Activated CD4-positive, CD25-positive, alpha-beta regulatory T cell (primary cell): ENCODE data around the gene REEP3.

Experiments
- DNase-seq, 4 experiments: peaks; one replicate each; lab custom pipeline; 2025; lab: John Stamatoyannopoulos, UW

REEP3 gene

DNA sequence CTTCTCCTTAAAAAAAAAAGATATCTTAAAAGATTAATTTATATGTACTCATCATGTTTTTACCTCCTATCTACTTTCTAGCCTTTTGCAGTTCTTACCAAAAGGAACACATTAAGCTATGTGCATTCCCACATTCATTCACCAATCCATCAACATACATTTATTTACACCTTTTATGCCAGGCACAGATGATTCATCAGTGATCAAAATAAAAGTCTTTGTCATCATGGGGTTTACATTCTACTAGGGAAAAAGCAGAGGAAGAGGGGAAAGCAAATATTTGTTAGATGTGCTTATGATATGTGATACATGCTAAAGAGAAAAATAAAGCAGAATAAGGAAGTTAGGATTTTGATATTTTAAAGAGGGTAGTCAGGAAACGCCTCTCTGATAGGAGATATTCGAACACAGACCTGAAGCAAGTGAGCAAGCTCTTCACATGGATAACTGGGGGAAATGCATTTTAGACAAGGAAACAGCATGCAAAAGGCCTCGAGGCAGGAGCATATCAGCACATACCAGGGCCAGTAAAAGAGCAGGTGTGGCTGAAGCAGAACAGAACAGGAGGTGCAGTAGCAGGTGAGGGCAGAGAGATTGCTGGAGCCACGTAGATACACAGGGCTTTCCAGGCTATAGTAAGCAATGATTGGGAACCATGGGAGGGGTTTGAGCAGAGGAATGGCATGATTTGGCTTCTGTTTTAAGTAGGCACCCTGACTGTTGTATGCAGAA lies 67.4 kb downstream of the REEP3 start:
- DNase-seq, result no peak

DNA sequence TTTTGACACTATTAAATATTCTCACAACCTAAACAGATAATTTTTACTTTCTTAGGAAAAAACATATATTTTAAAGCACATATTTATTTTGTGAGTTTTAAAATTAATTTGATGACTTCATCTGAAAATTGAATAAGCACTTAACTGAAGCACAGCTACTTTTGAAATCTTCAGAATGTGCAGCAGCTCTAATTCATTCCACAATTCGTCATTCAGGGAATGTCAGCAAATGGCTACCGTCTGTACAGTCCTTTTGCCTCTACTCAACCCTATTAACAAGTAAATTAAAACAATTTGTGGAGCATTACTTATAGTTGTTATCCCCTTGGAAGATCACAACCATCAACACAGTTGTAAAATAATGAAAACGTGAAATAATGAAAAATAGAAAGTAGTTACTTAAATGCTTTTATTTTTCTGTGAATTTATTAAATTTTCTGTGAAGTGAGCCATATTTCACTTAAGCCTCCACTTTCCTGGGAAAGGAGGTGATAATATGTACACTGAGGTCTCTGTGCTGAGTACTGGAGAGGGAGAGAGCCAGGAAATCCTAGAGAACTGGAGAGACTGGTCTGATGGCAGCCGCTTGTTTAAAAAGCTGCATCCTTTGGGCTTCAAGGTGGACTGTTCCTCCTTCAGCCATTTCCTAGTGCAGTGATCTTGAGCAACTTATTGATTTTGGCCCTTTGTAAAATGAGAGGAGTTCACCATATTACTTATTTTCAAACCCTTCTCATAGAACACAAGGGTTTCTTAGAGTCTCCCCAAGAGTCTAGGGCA lies 70.6 kb downstream of the REEP3 start:
- DNase-seq, result no peak

DNA sequence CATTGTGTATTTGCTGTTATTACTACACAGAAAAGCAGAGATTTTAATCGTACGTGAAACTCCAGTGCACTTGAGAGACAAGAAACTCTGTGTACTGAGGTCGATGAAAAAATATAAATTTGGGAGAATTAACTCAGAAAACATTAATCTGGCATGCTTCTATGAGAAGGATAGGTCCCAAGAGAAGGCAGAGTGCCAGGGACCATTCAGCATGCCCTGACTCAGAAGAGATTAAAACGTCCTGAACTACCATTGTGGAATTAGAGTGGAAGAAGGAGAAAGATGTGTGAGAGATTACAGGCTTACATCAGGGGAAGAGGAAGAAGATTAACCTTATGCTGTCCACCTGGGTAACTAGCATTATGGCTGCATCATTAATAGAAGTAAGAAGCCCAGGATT lies 72.4 kb downstream of the REEP3 start:
- no peak for DNase-seq

DNA sequence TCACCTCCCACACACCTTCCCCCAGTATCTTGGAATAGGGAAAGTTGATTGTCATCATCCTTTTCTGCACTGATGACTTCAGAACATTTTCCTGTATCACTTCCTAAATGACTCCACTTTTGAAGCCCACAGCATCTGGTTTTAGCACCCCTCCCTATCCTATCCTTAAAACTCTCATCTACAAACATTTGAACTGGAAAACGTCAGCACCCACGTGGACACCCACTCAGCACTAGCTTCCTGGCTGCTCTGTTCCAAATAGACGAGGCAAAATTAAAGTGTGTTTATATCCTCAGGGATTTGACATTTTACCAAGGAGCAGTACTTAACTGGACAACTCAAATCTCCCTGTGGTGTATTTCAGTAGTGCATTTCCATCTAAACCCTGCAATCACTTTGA lies 73.9 kb downstream of the REEP3 start:
- DNase-seq, result no peak

DNA sequence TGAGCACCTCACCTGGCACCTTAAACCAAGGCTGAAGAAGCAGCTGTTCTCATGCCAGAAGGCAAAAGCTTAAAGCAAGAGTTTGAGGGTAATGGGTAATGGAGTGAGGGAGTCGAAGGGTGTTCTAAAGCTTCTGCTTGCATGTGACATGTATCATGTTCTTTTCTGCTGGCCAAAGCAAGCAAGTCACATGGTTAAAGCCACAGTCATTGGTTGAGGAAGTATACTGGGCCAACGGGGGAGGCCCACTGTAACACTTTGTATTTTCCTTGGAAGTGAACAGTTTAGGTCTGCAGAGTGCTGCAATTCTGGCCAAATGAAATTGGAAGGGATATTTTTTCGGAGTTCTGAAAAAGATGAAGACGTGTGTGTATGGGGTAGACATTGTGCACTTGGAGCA lies 75.7 kb downstream of the REEP3 start:
- no peak for DNase-seq

DNA sequence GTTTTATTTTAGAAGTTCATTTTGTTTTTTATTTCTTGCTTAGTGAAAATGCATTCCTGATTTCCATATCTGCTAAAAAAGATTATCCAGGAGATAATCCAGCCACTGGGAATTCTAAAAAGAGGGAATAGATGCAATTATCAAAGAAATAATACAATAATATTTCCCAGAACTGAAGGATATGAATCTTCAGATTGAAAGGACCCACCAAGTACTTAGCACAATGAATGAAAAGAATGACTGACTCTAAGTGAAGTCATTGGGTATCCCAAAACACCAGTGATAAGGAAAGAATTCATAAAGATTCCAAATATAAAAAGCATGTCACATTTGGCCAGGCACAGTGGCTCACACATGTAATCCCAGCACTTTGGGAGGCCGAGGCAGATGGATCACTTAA lies 79.3 kb downstream of the REEP3 start:
- no peak for DNase-seq

DNA sequence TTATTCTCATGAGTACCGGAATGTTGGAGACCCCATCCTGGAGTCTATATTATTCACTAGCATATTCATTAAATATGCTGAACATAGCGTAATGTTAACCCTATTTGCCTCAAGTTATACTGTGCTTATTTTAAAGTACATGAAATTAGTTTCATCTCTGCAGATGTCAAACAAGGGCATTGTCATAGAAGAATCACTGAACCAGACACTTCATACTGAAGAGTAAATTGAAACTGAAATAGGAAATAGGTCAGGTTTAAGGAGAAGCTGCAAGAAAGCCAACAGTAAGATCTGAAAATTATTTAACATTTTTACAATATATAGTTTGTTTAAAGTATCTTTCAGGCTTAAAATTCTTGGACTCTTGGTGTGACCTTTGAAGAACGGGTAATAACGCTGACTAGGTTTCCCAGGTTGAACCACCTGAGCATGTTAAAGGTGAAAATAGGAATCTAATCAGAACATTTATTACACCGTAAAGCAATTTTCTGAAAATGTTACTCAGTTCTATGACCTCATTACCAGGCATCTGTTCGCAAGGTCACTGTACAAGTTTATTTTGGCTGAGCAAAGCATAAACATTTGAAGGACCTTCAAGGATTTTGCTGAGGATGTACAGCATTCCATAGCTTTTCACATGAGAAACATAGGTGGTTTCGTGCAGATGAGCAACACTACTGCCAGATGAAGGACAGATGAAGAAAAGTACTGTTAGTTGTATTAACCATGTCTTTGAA lies 82.7 kb downstream of the REEP3 start:
- DNase-seq, result no peak

DNA sequence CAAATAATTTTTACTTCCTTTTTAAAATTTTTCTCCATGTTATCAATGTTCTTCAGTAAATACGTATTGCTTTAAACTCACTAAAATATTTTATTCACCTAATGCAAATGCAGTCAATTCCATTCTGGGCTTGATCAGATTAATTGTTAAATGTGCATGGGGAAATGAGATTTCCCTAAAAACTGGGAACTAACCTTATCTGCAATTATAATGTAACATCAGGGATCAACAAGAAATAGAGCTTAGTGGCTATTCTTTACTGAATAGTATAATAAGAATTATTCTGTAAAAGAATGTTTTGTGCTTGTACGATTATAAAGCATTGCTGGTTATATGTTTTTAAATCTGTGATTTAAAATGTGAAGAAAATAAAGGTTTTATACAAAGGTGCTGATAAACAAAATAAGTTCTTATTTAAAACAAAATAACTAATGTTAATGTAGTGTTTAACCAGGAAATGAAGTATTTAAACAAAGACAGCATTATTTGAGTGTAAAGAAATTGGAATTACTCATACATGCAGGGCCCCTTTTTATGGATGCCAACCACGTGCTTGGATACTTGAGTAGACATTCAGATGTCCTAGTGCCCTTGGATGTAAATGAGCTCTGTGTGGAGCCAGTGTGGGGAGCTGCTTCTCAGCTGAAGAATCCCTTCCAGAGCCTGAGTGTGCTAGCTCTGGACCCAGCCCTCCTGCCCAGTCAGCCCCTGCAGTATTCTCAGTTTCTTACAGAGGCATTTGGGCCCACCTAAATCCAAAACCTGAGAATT lies 84.2 kb downstream of the REEP3 start:
- no peak for DNase-seq

DNA sequence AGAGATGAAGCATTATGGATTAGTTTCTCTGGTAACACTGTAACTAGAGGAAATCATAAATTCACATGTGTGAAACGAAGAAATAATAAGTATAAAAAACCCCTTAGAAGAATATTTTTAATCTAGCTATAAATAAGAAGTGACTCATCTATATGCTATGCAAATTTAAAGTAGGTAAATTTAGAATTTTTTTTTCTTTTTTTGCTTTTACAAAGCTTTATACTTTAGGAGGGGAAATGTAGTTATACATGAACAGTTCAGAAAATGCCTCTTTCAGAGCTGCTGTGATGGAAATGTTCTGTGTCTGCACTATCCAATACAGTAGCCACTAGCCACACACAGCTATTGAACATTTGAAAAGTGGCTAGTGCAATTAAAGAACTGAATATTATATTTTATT lies 87.3 kb downstream of the REEP3 start:
- DNase-seq, result no peak

DNA sequence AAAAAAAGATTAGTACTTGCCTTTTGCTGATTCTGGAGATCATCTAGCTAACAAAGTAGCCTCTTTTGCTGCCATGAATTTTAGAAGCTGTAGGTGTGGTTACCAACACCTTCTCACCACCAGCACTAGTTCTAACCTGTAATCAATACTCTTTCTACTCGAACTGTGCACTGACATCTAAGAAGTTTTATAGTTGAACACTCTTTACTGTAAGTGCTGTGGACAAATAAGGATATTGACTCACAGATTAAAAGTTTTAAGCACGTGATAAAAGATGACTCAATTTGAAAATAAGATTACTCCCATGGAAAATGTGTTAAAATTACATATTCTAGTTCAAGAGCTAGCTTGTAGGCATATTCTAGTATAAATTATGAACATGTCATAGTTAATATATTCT lies 89.9 kb downstream of the REEP3 start:
- no peak for DNase-seq

DNA sequence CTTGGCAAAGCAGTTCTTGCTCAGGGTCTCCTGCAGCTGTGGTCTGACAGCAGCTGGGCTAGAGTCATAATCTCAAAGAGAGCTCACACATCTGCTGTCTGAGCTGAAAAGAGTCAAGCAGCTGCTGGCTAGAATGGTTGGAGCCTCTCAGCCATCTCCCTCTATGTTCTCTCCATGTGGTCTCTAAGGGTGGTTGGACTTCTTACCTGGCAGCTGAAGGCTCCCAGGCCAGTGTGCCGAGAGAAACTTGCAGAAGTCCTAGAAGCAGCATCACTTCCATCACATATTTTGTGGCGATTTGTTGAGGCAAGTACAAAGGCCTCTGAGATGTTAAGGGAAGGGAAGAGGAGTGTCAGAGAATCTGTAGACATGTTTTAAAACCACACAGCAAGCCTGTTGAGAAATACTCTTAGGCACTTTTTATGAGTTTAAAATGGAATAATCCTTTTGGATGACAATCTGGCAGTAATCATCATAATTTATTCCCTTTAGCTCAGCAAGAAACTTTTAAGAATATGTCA lies 93.2 kb downstream of the REEP3 start:
- no peak for DNase-seq

DNA sequence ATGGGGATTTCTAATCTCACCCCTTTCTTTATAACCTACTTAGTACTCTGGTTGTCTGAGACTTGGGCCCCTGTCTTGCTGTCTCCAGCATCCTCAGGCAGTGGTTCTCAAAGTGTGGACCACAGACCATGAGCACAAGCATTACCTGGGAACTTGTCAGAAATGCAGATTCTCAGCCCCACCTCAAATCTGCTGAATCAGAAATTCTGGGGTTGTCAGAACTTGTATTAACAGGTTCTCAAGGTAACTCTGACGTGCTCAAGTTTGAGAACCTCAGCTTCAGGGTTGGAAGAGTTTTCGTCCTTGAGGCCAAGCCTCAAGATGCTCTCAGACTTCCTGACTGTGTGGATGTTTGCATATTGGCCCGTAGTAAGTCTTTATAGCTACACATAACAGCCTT lies 97.4 kb downstream of the REEP3 start:
- DNase-seq, result no peak

DNA sequence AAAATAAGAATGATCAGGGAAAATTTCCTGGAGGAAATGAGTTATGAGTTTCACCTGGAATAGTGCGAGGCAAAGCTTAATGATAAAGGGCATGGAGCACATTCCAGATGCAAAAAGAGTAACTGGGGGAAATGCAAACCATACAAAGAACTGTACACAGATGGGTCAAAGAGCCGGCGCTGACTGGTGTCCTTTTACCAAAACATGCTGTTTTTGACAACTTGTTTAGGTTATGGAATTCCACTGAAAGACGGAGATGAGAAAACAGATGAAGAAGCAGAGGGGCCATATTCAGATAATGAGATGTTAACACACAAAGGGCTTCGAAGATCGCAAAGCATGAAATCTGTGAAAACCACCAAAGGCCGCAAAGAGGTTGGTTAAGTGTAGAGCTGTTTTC lies 98.2 kb downstream of the REEP3 start:
- no peak for DNase-seq

DNA sequence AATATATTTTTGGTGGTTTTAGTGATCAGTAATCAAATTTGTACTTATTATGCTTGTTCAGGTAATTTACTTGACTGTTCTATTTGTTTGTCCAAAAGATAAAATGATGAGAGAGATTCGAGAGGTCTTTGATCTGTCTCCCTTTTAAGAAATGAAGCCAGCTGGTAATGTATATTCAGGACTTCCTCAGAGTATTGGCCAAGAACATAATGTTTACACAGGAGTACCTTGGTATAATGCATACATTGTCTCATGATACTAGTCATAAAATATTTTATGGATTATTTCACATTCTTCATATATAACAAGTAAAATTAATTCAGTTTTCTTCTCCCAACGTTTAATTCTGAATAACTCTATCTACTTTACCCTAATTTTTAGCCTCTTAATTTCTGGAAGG lies 100.9 kb downstream of the REEP3 start:
- no peak for DNase-seq

DNA sequence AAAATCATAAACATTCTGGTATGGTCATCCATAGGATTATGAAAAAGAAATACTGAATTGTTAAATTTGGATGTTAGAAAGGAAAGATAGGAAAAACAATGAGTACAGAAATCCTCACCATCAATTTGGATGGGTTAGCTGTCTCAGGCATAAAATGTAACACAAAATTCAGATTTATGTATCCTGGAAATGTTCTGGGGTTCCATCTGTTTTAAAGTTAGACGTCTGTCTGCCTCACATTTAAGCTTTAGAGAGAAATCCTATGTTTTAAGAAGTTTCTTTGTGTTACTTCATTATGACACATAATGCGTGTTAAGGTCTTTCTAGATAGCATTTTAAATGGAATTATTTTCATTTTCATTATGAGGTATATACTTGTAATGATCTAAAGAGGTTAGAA lies 103.5 kb downstream of the REEP3 start:
- DNase-seq, result no peak

DNA sequence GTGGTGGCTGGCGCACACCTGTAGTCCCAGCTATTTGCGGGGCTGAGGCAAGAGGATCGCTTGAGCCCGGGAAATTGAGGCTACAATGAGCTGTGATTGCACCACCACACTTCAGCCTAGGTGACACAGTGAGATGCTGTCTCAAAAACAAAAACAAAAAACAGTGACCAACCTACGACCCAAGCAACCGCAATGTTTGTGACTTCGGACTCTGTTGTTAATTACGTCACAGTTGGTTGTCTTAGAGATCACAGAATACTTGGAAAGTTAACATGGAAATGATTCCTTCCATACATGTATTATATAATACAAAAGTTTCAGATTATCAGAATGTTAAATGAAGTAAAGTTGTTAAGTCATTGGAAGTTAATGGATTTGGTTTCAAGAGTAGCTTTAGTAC lies 106.2 kb downstream of the REEP3 start:
- DNase-seq, result no peak

DNA sequence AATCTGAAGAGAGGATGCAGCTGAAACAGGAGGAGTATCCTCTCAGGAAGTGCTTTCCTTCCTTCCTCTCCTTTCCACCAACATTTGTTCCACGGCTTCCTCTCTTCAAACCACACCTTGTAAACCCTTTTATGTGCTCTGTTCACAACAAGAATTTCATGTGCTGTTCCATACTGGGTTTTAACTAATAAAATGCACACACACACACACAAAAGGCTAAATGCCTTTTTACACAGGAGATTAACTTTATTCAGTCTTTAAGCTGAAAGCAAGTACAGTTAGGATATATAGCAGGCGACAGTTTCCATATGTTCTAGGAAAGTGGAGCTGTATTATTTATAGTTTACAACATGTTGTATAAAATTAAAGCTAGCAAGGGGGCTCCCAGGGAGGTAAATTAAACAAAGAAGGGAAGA lies 106.7 kb downstream of the REEP3 start:
- DNase-seq, result no peak

DNA sequence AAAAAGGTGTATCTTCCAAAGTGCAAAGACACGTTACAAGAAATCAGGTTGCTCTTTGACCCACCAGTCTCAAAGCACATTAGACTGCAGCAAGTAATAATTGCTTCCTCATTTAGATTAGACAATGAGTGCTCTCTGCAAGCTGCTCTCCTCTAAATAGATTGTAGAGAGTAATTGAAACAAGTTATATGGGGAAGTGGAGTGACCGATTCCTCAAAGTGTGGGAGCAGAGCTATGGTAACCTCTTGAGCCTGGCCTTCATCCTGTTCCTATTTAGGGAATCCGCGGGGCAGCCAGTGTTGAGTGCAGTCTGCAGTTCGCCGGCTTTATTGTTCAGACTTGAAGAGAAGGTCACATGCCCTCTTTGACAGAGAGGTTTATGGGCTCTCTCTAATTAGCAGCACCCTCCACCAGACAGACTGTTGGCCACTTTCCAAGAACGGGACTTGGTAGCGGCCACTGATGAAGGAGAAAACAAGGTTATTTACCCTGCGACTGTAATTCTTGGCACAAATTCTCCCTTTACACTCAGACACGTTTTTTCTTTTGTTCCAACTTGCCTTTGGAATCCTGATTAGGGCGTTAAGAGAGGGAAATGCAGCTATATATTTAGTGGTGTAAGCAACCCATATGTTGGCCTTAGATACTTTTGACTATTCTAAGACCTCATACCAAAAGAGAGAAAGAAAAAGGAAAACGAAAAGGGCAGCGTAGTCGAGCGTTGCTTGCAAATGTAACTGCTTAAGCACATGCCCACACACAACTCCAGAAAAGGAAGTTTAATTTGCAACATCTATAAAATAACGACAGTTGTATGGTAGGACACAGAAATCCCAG lies 107.5 kb downstream of the REEP3 start:
- no peak for DNase-seq

DNA sequence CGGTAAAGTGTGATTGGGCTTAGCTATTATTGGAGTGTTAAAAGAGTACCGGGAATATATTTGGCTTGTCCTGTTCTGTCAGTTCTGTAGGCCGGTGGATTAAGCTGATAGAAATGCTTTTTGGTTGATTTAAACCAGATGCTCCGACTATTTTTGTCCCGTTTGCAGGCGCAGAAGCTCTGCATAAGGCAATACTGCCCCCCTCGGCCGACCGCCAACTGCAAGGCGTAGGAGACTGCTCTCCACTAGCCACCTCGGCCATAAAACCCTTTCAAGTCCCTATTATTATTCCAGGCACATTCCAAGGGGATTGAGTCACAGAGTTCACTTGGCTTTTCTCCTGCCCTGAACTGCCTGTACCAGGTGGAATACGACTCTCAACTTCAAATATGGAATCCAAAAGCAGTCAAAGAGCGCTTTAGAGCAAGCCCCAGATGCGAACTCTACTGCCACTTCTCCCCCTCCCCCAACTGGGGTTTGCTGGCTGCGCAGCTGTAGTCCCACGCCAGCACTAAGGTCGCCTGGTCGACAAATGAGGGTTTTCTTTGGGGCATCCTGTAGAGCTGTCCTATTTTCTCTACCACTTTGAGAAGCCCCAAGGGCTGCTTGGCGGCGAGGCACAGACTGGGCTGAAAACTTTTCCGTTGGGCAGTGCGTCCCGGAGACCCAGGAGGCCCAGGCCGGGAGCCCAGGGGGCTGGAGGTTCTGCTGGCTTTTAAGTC lies 108.3 kb downstream of the REEP3 start:
- DNase-seq, result peak; percentile 48 to 65 (median 56)
